ENCODE data around the gene NMT1.

NMT1 gene

GRCh38 chr17:45081047-45081703, 20.1 kb downstream of the NMT1 start:
- DNase-seq (ENCODE audit: low spot score), result no peak

DNA sequence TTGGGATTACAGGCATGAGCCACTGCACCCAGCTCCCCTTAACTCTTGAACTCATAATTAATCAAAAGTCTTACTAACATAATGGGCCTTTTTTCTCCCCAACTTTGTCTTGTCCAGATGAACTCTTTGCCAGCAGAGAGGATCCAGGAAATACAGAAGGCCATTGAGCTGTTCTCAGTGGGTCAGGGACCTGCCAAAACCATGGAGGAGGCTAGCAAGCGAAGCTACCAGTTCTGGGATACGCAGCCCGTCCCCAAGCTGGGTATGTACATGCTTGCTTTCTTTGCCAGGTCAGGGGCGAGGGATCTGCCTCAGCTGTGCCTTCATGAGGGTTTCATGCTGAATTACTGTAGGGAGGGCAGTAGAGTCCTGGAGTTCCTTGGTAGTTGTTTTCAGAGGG, 25.3 kb downstream of the NMT1 start:
- DNase-seq (ENCODE audit: low spot score), result no peak

GRCh38 chr17:45086865-45087503, 25.9 kb downstream of the NMT1 start:
- DNase-seq (ENCODE audit: low spot score), result no peak

- no peak for DNase-seq (ENCODE audit: low spot score)
Observed at GRCh38 chr17:45087504-45087975, 26.4 kb downstream of the NMT1 start.

DNA sequence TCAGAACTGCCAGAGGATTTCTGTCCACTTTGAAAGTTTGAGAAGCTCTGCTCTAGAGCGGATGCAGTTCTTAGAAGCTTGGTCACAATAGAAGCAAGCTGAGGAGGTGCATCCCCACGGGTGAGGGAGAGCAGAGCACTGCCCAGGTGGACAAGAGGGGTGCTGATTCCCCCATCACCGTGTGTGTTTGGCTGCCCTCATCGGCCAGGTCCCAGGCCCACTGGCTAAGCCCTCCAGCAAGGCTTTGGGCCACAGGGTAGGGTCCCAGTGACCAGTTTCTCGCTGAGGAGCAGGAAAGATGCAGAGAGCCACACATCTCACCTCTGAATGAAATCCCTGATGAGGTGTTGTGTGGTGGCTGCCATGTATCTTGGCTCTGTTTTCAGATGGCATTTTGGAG, 26.9 kb downstream of the NMT1 start:
- DNase-seq (ENCODE audit: low spot score), result no peak

DNA sequence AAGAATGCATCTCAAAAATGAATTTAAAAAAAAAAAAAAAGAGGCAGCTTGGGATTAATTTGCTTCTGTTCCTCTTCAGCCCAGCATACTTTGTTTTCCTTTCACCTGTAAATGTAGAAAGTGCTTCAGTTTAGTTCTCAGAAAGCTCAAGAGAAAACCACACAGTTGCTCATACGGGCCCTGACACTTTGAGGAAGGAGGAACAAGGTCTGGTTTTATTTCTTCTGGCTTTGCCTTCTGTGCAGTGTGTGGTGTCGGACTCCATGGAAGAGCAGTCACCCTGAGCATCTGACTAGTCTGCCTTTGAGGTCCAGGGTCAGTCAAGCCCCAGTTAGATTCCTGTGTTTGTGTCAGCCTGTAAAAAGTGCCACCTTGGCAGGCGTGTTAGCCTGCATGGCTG, 27.6 kb downstream of the NMT1 start:
- DNase-seq (ENCODE audit: low spot score), result no peak

DNA sequence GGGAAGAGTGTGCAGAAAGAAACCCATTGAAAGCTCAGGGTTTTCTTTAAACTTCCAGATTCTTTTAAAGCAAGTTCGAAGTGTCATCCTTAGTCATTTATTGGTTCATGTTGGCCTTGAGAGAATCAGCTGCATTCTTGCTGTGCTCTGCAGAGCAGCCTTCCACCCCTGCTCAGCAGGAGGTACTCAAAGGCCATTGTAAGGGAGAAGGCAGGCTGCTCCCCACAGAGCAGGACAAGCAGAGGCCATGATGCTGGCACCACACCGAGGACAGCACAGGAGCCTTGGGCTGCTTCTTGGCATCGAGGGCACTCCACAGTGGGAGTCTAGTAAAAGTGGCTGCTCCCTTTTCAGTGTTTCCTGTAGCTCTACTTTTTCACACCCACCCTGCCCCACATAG, 29.6 kb downstream of the NMT1 start:
- DNase-seq (ENCODE audit: low spot score), result no peak

GRCh38 chr17:45091778-45092425, 30.8 kb downstream of the NMT1 start:
- no peak for DNase-seq (ENCODE audit: low spot score)

GRCh38 chr17:45092911-45093430, 31.9 kb downstream of the NMT1 start:
- no peak for DNase-seq (ENCODE audit: low spot score)

- no peak for DNase-seq (ENCODE audit: low spot score)
Observed at GRCh38 chr17:45093444-45094110, 32.5 kb downstream of the NMT1 start.

GRCh38 chr17:45096141-45096540, 35.0 kb downstream of the NMT1 start:
- DNase-seq (ENCODE audit: low spot score), result peak; percentile 73

GRCh38 chr17:45096926-45097325, 35.8 kb downstream of the NMT1 start:
- peak; percentile 38 for DNase-seq (ENCODE audit: low spot score)

DNA sequence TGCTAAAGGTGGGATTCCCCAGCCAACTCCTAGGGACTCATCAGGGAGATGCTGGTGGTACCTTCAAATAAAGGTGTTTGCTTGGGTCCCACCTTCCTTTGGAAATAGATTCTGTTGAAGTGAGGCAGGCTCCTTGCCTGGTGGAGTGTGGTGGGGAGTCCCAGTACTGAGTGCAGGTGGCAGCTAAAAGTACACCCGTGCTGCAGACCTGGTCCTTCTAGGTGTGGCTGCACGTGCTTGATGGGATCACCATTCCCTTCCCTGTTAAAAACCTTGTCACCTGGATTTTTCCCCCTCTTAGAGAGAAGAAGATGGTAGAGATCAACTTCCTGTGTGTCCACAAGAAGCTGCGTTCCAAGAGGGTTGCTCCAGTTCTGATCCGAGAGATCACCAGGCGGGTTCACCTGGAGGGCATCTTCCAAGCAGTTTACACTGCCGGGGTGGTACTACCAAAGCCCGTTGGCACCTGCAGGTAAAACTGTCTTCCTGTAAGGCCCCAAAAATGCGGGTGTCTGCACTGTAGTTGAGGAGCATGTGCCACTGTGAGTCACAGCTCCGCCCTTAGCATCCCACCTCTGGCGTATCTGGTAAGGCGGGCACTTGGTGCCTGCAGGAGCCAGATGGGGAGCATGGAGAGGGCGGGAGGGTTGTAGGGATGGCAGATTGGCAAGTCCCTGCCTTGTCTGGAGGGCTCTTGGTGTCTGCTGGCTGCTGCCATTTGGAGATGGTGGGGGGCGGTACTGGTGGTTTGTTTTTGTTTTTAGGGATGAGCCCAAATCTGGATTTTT, 37.2 kb downstream of the NMT1 start:
- peak; percentile 63 for DNase-seq (ENCODE audit: low spot score)

- peak; percentile 95 for DNase-seq (ENCODE audit: low spot score)
Observed at GRCh38 chr17:45098869-45099616, 37.9 kb downstream of the NMT1 start.

- DNase-seq (ENCODE audit: low spot score), result peak; percentile 34
Observed at GRCh38 chr17:45101546-45101882, 40.4 kb downstream of the NMT1 start.

DNA sequence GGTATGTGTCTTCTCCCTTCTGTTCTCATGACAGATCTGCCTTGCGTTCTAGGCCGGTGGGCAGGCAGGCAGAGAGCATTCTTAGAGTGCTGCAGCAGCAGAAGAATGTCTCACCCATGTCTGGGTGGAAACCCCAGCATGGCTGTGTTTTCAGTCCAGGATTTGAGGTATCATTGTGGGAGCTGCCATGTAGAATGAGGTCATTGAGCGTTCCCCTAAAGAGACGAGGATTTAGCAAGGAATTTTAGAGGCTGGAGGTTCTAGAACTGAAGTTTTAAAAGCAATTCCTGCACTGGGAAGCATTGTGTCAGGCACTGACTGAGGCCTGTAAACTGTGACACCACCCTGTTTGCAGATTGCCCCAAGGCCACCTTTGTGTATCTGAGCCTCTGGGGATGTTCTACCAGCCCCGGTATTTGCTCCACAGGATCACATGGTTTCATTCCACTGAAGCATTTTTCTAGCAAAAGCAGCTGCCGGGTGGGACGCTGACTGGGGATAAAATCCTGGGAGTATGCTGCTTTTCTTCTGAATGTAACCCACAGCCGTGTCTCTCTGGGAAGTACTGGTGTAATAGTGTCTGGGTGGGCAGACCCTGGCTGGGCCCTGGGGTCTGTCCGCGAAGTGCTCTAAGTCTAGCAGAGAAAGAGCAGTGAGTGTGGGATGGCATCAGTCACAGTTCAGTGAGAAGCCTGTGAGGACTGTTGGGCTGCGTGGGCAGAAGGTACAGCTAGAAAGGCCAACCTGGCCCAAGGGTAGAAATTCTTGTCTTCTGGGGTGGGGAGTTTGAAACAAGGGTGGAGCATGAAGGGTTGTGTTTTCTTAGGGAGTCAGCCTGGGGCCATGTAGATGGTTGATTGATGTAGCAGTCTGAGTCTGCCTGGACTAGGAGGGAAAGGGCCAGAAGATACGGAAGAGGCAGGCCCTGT, 41.0 kb downstream of the NMT1 start:
- DNase-seq (ENCODE audit: low spot score), result no peak

GRCh38 chr17:45102856-45103255, 41.7 kb downstream of the NMT1 start:
- DNase-seq (ENCODE audit: low spot score), result no peak

DNA sequence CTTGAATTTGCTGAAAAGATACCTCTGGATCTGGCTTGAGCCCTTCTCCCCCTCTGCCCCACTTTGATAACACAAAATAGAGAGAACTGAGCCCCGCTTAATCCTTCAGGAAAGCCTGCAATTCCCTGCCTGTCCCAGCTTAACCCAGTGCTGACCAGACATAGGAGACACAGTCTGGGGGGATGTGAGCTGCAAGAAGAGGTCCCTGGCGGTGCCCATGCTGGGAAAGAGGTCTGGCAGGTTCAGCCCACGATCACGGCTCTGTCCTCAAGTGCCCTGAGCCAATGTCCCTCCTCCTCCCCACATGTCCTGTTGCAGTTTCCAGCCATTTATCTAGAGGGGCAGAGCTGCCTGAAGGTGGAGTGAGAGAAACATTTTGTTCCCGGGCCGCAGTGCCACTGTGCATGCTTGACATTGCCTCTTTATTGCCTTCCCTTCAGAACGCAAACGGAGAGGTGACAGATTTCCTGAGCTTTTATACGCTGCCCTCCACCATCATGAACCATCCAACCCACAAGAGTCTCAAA, 42.2 kb downstream of the NMT1 start:
- DNase-seq (ENCODE audit: low spot score), result no peak

DNA sequence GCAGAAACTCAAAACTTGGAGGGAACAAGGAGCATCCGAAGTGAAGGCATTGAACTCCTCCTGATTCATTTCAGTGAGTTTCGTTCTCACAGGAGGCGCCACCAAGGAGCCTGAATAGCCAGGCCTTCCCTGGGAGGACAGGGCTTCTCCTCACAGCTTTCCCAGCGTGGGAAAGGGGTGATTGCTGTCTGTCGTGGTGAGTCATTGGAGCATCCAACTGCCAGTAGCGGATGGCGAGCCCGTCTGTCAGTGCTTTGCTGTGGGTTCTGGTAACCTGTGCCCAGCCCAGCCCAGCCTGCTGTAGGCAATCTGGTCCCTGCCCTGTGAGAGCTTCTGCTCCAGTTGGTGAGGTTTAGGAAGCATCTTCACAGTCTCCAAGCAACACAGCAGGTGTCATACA, 42.9 kb downstream of the NMT1 start:
- DNase-seq (ENCODE audit: low spot score), result no peak

DNA sequence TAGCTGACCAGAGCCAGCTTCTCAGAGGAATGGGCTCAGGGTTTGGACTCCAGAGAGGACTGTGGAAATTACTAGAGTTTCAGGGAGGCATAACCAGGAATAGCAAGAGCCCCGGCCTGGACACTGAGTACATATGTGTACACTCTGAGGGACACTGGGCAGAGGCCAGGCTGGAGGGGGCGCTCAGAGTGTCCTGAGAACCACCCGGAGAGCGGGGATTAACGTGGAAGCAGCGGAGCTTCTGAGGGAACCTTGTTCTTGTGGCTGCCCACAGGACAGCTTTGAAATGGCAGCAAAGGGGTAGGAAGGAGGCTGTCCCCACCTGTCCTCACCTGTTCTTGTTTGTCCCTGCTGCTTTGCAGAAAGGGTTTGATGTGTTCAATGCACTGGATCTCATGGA, 43.4 kb downstream of the NMT1 start:
- DNase-seq (ENCODE audit: low spot score), result no peak
